ENCODE data around the gene PIK3C2B. TPM values are rescaled to one million over a fixed set of nuclear protein-coding genes. Genes with fewer than 3 reads are reported as not detected.

Gene PIK3C2B
- total and polyA plus RNA-seq, 8 donors = 26.5 to 46.9 (median 38.3) TPM

GRCh38 chr1:204455831-204456145, 38.8 kb downstream of the PIK3C2B start:
- intact Hi-C loops (cut with DNase I) = no loop called here
- no peak for DNase-seq
- ATAC-seq = no peak
- peaks cover 0 to 39% of the 10 kb centered on the region in 2 donors for H3K36me3 ChIP-seq
- no peaks in the 10 kb centered on the region for H3K27me3 ChIP-seq
- peaks cover 2 to 33% of the 10 kb centered on the region in 2 donors for H3K4me1 ChIP-seq
- H3K27ac ChIP-seq = no peak overlapping the region
- H3K4me3 ChIP-seq = no peak overlapping the region
- H3K9me3 ChIP-seq = no peaks in the 10 kb centered on the region
- no peak for TF ChIP-seq CTCF (IDR thresholded peaks at IDR 0.05)

- Histone ChIP-seq H3K27me3 (no peaks in the 10 kb centered on the region), H3K36me3 (peaks cover 0 to 37% of the 10 kb centered on the region in 2 donors), H3K27ac (peak overlapping the region in 1 of 2 donors; percentile 5), H3K9me3 (no peaks in the 10 kb centered on the region), H3K4me3 (no peak overlapping the region), H3K4me1 (peaks cover 3 to 31% of the 10 kb centered on the region in 2 donors)
- ATAC-seq (no peak), DNase-seq (no peak)
- intact Hi-C loops (cut with DNase I) = no loop called here
- no peak for TF ChIP-seq CTCF (IDR thresholded peaks at IDR 0.05)
These were observed 39.4 kb downstream of the PIK3C2B start for GRCh38 chr1:204455063-204455830.

GRCh38 chr1:204454476-204454875, 40.1 kb downstream of the PIK3C2B start:
- intact Hi-C loops (cut with DNase I) = no loop called here
- no peak for DNase-seq
- no peaks in the 10 kb centered on the region for H3K27me3 ChIP-seq
- H3K27ac ChIP-seq = peak overlapping the region in 1 of 2 donors; percentile 5
- H3K4me3 ChIP-seq = no peak overlapping the region
- H3K36me3 ChIP-seq = peaks cover 0 to 36% of the 10 kb centered on the region in 2 donors
- no peak for ATAC-seq
- TF ChIP-seq CTCF (IDR thresholded peaks at IDR 0.05) = no peak
- H3K4me1 ChIP-seq = peaks cover 3 to 23% of the 10 kb centered on the region in 2 donors
- no peaks in the 10 kb centered on the region for H3K9me3 ChIP-seq

GRCh38 chr1:204453141-204453772, 41.3 kb downstream of the PIK3C2B start:
- no peak overlapping the region for H3K4me3 ChIP-seq
- no peak for TF ChIP-seq CTCF (IDR thresholded peaks at IDR 0.05)
- peaks cover 0 to 31% of the 10 kb centered on the region in 2 donors for H3K36me3 ChIP-seq
- H3K27ac ChIP-seq = peak overlapping the region in 1 of 2 donors; percentile 37
- ATAC-seq (no peak), DNase-seq (no peak)
- no peaks in the 10 kb centered on the region for H3K27me3 ChIP-seq
- H3K9me3 ChIP-seq = no peaks in the 10 kb centered on the region
- H3K4me1 ChIP-seq = peaks cover 3 to 27% of the 10 kb centered on the region in 2 donors
- intact Hi-C loops (cut with DNase I) = no loop called here

- H3K27me3 ChIP-seq = no peaks in the 10 kb centered on the region
- H3K4me3 ChIP-seq = no peak overlapping the region
- H3K27ac ChIP-seq = peak overlapping the region in 1 of 2 donors; percentile 65
- no peak for TF ChIP-seq CTCF (IDR thresholded peaks at IDR 0.05)
- peaks cover 7 to 30% of the 10 kb centered on the region in 2 donors for H3K4me1 ChIP-seq
- no peak for ATAC-seq
- no peak for DNase-seq
- no peaks in the 10 kb centered on the region for H3K9me3 ChIP-seq
- intact Hi-C loops (cut with DNase I) = no loop called here
- peaks cover 0 to 42% of the 10 kb centered on the region in 2 donors for H3K36me3 ChIP-seq
These were observed 43.1 kb downstream of the PIK3C2B start for GRCh38 chr1:204451352-204452124.

All from left lung (tissue), 10 donors.